K562 (cell line): ENCODE data around the gene STX2. TPM values are rescaled to one million over a fixed set of nuclear protein-coding genes. Genes with fewer than 3 reads are reported as not detected.

Experiments
- BCLAF1 ChIP-seq, 2 experiments: fragments of 450-650 bp in 1 of 2; IDR thresholded peaks; 2 replicates each; pipeline ENCODE4 v1.6.1; 2011 to 2017; ENCODE audit warnings: low read depth in 2 of 2, antibody characterized with exemption in 1 of 2, borderline replicate concordance in 1 of 2, low read length in 1 of 2, mild to moderate bottlenecking in 1 of 2, mixed read lengths in 1 of 2; ENCODE audit not compliant: control insufficient read depth in 1 of 2
- E2F6 ChIP-seq, 2 experiments: IDR thresholded peaks; 2 replicates each; pipeline ENCODE4 v1.6.1; 2011; ENCODE audit warnings: borderline replicate concordance in 1 of 2, control low read depth in 1 of 2, low read depth in 1 of 2, low read length in 1 of 2, mild to moderate bottlenecking in 1 of 2, mixed read lengths in 1 of 2, moderate library complexity in 1 of 2; ENCODE audit not compliant: insufficient read depth in 1 of 2, insufficient read length in 1 of 2, poor library complexity in 1 of 2, severe bottlenecking in 1 of 2; ENCODE audit errors: extremely low read depth in 1 of 2
- KLF16 ChIP-seq: IDR thresholded peaks from 2 replicates; pipeline ENCODE4 v1.6.1; 2016; ENCODE audit warnings: antibody characterized with exemption
- LEF1 ChIP-seq: fragments of 450-650 bp; IDR thresholded peaks from 2 replicates; pipeline ENCODE4 v1.6.1; 2016; ENCODE audit warnings: mild to moderate bottlenecking
- NKRF ChIP-seq: fragments of 450-650 bp; IDR thresholded peaks from 2 replicates; pipeline ENCODE4 v1.6.1; 2016; ENCODE audit warnings: borderline replicate concordance
- ZNF140 ChIP-seq: fragments of 250-450 bp; sonication (Bioruptor Pico); IDR thresholded peaks from 2 replicates; pipeline ENCODE4 v1.8.0; 2021; ENCODE audit warnings: moderate library complexity, mild to moderate bottlenecking, inconsistent platforms
- ZNF263 ChIP-seq: sonication (generic); formaldehyde crosslinking; IDR thresholded peaks from 2 replicates; pipeline ENCODE4 v1.8.0; 2022; ENCODE audit warnings: mild to moderate bottlenecking, missing genetic modification reagents, borderline replicate concordance
- polyA plus RNA-seq, 8 experiments: library from polyadenylated mRNA; depleted of rRNA in 4 of 8; stranded (reverse) in 5 of 8; unstranded in 3 of 8; fragments of >200 nt; fragmentation: Nextera tagmentation in 2 of 8; fragmentation: Illumina TruSeq in 1 of 8; extraction: Ambion mirVana in 2 of 8; extraction: Trizol in 1 of 8; gene quantifications; 2 replicates each; pipeline versions ENCODE4 v1.2.1 to v1.2.3, GENCODE V29; 2011 to 2014; ENCODE audit warnings: inconsistent platforms in 1 of 8, missing spikeins in 1 of 8
- total RNA-seq, 7 experiments: library from RNA; depleted of rRNA in 6 of 7; stranded (reverse); fragments of >200 nt in 6 of 7; fragmentation: Illumina TruSeq in 2 of 7; extraction: Trizol in 2 of 7; gene quantifications; 2 replicates each; pipeline versions ENCODE4 v1.2.1 to v1.2.3, GENCODE V29; 2011 to 2021; ENCODE audit warnings: low replicate concordance in 1 of 7

Gene STX2
- total and polyA plus RNA-seq, 9 of the 15 experiments (the other 6 are each of a cell fraction or from before 2014, with no cell fraction given), result 22.2 to 54.6 (median 30.8) TPM

- TF ChIP-seq ZNF140, result no peak
- no peak for TF ChIP-seq ZNF263 (CRISPR knock-in tag)
- peak; percentile 15; the same call in 1 of the 2 replicates for TF ChIP-seq NKRF
- peak; percentile 24 to 49 for TF ChIP-seq E2F6 (IDR thresholded peaks at IDR 0.05; ENCODE audit: borderline replicate concordance in 1 of 2, extremely low read depth in 1 of 2, insufficient read depth in 1 of 2, insufficient read length in 1 of 2, low read depth in 1 of 2, low read length in 1 of 2, poor library complexity in 1 of 2, severe bottlenecking in 1 of 2)
- TF ChIP-seq KLF16, result no peak
- TF ChIP-seq LEF1, result no peak
- peak in 1 of 2 experiments; percentile 16; a peak in 1 of 4 replicates for TF ChIP-seq BCLAF1 (IDR thresholded peaks at IDR 0.05; ENCODE audit: borderline replicate concordance in 1 of 2, control insufficient read depth in 1 of 2, low read depth in 2 of 2, low read length in 1 of 2)
These were observed 39.4 kb upstream of the STX2 start (continued) for GRCh38 chr12:130878193-130879185.
